GM21737 (cell line): ENCODE results near the gene DGKE.

Experiments
- ATAC-seq: cut with Tn5 transposase; IDR thresholded peaks from one replicate; pipeline ENCODE4 v1.9.1; 2021; ENCODE audit warnings: mild to moderate bottlenecking, moderate library complexity; ENCODE audit not compliant: unreplicated experiment

Gene DGKE

DNA sequence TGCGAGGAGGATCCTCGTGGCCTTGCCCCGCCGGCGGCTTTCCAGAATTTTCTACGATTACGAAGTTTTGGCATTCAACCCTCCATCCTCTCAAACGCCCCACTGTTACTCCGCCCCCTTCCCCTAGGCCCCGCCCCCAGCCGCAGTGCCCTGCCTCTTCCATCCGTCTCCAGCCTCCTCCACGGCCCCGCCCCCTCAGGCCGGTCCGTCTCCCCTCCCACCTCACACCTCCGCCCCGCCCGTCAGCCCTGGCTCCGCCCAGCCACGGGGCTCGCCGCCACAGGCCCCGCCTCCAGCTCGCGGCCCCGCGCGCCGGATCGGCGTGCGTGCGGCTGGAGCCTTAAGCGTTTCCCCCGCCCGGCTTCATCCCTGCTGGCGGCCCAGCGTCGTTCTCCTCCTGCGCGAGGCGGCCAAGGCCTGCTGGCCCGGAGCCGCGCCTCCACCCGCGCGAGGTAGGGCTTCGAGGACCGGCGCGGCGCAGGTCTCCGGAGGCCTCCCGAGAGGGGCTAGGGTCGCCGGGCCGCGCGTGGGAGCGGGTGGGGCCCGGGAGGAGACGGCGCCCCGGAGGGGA is at the start of gene DGKE, which contains the start of gene C17orf67:
Gene DGKE, plus strand, starts transcription at position 343 of the 571 bp plus-strand sequence. CDS start 645 bp downstream, outside the sequence.
Gene C17orf67, minus strand, starts transcription at position 112 of the 571 bp plus-strand sequence. CDS start 18,110 bp downstream, outside the sequence.
- ATAC-seq = peak; percentile 83

DNA sequence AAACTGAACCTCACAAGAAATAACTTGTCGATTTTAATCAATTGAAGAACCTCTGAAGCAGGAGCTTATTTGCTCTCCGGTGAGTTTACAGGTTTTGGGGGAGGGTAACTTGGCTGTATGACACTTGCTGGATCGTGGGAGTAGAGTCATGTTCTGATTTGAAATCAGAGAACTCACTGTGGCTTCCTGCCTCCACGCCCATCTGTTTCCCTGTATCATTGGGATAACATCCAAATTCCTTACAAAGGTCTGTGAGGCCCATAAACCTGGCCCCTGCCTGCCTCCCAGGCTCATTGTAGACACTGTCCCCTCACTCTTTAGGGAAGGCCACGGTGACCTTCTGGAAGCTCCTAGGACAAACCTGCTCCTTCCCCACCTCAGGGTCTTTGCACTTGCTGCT is 48.5 kb upstream of the DGKE start:
- no peak for ATAC-seq

DNA sequence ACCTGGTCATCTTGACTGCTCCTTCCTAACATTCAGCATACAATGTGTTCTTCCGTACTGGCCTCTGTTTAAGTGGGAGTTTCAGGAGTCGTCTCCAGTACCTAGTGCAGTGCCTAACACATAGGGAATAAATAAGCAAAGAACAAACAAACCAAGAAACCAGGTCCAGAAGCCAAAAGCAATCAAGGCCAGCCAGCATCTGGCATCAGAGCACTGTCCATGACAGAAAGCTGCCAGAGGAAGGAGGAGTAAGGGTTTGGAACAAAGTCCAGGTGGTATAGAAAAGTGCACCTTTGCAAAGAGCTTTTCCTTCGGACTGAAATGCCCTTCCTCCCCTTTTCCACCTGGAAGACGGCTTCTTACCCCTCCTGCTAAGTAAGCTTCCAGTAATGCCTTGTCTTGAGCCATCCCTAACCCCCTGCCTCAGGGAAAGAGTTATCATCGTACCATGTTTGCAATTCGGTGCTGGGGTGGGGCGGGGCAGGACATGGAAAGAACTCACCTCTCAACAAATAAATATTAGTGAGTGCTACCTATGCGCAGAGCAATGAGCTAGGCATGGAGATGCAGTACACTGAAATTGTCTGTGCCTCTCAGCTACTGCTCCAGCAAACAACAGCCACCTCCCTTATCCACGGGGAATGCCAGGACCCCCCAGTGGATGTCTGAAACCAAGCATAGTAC is 47.8 kb upstream of the DGKE start:
- no peak for ATAC-seq

DNA sequence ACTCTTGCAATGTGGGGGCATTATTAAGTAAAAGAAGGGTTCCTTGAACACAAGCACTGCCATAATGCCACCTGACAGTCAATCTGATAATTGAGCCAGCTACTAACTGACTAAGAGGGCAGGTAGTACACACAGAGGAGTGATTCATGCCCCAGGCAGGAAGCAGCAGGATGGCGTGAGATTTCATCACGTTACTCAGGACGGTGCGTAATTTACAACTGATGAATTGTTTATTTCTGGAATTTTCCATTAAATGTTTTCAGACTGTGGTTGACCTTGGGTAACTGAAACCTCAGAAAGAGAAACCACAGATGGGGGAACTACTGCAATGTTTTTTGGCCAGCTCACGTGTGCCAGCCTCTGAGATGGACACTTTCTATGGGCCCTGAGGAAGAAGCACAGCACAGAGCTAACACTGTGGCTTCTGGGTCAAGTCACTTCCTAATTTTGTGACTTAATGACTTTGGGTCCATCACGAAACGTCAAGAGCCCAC is 46.9 kb upstream of the DGKE start:
- ATAC-seq = peak; percentile 64

DNA sequence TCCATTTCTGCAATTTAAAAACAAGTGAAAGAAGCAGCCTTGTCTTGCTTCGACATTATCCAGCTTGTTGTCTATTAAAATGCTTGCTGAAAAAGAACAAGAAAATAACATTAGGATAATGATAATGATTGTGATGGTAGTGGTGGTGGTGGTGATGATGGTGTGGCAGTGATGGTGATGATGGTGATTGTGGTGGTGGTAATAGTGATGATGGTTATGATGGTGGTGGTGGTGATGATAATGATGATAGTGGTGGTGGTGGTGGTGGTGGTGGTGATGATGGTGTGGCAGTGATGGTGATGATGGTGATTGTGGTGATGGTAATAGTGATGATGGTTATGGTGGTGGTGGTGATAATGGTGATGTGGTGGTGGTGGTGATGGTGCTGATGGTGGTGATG is 41.7 kb upstream of the DGKE start:
- no peak for ATAC-seq

DNA sequence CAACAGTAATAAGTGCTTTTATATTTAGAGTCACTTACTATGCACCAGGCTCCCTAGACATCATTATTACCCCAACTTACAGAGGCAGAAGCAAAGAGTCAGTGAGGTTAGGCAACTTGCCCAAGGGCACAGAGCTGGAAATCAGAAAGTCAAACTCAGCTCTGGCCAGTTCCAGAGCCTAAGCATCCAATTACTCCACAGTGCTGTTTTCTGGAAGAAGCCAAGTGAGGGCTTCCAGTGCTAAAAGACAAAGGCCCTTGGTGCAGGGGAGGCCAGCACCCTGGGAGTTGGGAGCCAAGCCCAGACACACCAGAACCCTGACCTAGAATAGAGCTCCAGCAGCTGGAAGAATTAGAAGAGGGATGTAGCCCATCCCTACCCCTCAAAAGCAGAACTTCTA is 40.4 kb upstream of the DGKE start:
- ATAC-seq = no peak

DNA sequence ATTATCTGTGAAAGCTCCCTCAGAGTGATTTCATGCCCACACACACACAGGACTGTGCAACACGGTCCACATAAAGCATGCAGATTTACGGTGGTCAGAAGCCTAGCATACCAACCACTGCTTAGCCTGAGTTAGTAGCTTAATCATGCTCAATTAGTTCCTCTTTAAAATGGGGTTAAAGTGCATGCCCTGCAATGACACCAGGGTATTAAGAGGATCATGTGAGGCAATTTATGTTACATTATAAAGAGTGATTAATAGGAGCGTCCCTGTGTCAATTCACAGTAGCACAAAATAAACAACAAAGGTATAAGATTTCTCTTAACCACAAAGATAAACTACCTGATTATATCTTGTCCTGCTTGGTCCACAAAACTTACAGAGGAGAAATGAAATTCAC is 40.0 kb upstream of the DGKE start:
- ATAC-seq = no peak

DNA sequence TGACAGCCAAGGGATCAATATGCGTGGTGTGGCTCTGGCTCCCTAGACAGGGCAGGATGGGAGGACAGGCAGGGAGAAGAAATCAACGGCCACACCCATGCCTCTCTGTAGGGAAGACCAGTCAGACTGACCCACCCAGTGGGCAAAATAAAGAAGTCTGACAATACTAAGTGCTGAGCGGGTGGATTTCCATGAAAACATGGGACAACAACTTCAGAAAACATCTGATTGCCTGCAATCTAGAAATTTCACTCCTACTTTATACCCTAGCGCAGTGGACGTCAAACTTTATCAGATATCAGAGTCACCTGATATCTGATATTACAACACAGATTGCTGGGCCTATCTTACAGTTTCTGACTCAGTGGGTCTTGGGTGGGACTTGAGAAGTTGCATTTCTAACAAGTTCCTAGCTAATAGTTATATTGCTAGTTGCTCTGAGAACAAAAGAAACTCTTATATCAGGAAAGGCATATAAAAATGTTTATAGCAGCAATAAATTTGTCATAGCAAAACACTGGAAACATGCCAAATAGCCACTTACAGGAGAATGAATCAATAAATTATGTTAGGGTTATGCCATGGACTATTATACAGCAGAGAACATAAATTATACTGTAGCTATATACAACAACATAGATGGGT is 38.6 kb upstream of the DGKE start:
- ATAC-seq = no peak

DNA sequence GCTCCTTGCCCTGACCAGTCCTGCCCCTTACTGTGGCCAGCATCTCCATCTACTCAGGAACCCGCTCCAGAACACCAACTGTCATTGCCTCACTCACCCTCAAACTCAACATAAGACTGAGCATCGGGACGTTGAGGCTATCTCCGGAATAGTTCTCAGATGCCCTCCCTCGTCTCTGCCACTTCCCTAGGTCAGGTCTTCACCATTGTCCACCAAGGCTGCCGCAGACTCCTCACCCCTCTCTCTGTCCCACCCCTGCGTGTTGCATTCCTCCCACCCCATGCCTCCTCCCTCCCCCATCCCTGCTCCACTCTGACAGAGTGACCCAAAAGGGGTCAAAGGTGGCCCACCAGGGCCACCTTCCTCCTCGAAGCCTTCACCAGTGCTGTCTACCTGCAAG is 37.4 kb upstream of the DGKE start:
- no peak for ATAC-seq

DNA sequence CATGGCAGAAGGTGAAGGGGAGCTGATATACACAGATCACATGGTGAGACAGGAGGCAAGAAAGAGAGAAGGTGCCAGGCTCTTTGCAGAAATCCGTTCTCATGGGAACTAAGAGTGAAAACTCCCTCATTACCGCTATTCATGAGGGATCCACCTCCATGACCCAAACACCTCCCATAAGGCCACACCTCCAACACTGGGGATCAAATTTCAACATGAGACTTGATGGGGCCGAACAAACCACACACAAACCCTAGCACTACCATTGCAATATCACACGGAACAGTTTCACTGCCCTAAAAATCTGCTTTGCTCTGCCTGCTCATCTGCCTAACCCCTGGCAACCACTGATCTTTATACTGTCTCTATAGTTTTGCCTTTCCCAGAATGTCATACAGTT is 35.0 kb upstream of the DGKE start:
- ATAC-seq = no peak

DNA sequence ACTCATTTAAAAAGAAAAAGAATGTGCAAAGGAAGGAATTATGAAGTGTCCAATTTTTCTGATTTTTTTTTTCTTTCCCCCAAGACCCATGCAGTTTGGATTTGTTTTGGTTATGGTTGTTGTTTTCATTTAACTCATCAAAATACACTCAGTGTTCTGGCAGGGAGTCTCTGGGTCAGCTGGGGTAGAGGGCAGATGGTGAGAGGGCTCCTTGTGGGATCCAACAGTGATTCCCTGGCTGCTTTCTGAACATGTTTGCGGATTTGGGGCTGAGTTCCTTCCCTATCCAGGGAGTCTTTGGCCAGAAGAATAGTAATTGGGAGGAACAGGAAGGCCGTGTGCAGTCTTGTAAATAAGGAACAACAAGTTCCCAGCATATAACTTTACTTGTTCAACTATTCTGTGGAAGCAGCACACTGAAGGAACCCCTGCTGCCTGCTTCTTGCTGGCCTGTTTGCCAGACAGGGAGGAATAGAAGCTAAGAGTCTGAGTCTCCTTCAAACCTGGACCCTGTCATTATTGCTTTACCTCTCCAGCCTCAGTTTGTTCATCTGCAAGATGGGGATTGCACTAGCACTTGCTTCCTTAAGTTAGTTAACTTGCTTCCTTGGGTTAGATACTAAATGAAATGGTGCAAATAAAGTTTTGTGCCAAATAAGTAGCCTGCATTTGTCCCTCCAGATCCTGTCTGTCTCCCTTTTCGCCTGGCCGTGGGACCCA is 32.3 kb upstream of the DGKE start:
- ATAC-seq = no peak

DNA sequence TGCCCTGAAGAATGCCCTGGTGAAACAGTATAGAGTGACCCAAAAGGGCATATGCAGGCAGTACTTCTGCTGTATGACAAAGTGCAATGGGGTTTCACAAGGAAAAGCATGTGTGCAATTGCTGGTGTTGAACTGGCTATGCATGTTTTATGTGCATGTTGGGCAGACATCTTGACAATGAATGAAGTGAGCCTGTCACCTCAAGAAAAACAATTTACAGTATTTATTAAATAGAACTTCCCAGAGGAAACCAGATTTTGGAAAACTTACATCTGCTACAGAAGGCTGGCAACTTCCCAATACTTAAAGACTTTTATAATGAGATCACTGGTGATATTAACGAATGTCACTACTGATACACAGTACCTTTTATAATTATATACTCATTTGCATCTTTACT is 30.9 kb upstream of the DGKE start:
- ATAC-seq = no peak

DNA sequence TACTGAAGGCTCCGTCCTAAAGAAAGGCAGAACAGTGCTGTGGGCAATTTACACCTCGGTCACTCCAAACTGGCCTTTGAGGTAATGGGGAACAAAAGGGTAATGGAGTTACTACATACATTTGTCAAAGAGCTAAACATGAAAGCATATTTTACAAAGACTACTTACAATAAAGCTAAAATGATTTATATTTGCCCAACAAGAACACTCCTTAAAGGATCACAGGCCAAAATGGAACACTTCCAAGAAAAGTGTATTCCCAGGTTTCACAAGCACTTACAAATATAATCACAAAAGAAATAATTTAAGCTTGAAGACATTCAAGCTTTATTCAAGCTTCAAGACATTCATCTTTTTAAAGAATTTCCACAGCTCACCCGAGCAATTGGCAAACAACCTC is 29.5 kb upstream of the DGKE start:
- ATAC-seq = no peak

DNA sequence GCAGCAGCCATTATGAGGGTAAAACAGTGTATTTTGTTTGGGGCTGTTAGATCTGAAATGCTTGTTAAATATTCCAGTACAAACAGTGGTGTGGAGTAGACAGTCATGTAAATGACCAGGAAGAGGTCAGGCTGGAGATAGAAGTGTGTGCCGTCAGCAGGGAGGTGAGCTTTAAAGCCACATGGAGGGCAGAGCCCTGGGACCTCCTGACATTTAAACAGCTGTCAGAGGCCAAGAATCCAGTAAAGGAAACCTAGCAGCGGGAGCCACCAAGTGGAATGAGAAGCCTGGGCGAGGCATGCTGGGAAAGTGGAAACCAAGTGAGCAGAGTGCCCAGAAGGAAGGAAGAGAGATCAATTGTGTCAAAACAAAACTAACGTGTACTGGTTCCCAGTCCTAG is 27.0 kb upstream of the DGKE start:
- no peak for ATAC-seq

DNA sequence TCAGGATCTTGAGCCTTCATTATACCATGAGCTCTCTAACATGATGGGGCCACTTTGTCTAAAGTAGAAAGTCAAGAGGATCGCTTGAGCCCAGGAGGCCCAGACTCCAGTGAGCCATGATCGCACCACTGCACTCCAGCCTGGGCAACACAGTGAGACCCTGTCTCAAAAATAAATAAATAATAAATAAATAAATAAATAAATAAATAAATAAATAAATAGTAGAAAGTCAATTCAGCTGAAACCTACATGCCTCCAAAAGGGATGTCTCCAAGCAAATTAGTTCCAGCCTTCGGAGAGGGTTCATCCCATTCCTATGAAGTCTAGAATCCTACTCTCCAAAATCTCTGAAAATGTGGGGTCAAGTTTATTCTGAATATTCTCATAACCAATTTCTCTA is 26.2 kb upstream of the DGKE start:
- ATAC-seq = no peak

DNA sequence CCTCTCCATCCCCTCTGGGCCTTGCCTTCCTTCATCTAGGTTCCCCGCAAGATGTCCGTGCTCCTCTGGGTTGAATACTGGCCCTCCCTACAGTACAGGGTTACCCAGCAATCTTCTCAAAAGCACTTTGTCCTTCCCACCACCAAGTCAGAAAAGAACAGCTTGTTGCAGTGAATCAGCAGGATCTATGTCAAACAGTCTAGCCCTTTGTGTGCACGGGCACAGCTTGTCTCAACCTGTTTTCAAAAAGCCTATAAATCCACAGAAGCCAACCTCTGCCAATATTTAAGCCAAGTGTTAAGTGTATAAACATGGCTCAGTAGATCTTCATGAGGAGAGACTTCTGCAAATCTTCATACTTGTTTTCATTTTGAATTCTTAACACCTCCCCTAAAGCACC is 25.4 kb upstream of the DGKE start:
- no peak for ATAC-seq

DNA sequence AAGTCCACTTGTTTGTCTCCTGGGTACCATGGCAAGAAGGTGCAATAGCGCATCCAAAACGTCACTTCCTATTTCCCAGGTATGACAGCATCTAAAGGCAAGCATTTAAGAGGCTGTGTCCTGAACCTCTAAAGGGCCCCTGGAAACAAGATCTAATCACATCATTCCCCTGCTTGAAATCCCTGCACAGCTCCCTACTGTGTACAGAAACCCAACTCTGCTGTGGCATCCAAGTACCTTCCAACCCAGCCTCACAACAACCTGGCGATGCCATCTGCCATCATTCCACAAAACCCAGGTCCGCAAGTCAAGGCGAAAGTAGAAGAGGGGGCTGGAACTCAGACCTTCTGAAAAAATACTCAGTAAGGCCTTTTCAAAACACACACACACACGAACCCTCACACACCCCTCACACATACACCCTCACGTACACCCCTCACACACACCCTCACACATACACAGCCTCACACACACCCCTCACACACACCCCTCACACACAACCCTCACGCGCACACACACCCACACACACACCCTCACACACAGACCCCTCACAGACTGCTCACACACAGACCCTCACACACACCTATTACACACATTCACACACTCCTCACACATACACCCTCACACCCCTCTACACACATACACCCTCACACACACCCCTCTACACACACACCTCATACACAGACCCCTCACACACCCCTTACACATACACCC is 24.7 kb upstream of the DGKE start:
- ATAC-seq = no peak

DNA sequence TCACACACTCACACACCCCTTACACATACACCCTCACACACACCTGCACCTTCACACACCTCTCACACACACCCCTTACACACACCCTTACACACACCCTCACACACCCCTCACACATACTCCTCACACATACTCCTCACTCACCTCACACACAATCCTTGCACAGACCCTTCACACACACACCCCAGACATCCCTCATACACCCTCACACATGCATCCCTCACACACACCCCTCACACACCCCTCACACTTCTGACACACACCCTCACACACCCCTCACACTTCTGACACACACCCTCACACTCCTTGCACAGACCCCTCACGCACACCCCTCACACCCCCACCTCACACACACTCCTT is 24.2 kb upstream of the DGKE start:
- no peak for ATAC-seq

DNA sequence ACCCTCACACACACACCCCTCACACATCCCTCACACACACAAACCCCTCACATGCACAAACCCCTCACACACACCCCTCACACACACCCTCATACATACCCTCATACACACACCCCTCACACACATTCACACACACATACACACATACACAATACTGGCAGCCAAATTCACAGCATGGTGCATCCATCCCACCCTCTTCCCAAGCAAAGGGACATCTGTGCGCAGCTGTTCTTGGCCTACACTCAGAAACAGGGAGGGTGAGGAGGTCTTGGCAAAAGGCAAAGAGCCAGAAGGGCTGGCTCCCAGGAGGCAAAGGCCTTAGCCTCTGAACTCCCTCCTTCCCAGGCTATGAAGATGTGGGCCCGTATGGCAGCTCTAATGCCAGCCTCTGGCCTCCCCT is 23.6 kb upstream of the DGKE start:
- ATAC-seq = no peak

DNA sequence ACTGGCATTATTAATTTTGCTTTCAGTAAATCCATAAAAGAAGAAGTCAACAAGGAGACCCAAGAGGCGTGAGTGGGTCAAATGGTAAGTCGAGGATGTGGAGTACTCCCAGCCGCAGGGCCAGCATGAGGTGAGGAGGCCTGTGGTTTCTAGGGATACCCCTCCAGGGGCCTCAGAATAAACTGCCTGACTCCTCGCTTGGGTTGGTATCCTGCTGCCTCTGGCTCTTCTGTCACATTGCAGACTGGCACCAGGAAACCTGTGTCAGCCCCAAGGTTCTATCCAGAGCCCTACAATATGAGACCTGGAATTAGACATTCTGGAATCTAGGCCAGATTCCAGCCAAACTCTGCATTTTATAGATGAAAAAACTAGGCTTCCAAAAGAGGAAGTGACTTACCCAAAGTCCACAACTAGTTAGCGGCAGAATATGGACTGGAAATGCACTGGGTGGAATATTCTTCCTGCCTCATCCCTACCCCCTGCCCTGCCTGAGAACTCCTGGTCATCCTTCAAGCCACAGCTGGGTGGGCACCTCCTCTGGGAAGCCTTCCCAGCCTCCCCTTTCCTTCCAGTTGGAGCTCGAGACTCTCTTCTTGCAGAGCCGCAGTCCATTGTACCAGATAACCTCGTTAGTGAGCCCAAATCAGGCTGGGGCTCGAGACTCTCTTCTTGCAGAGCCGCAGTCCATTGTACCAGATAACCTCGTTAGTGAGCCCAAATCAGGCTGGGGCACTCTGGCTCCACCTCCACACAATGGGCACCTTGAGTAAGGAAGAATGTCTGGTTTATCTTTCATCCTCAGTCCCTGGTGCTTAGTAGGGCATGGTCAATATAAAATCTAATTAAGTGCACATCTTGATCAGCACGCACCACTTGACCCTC is 22.8 kb upstream of the DGKE start:
- ATAC-seq = no peak
